Chondrocyte (in vitro differentiated cells): ENCODE measurements around the gene ATP2A1. TPM values are rescaled to one million over a fixed set of nuclear protein-coding genes. Genes with fewer than 3 reads are reported as not detected.
A peak's percentile ranks its signal among the peaks of the same experiment; 100 is the strongest.

ENCODE experiments used
- DNase-seq: peaks from one replicate; pipeline ENCODE4 v3.0.0; 2021; ENCODE audit warnings: mixed read lengths, low spot score
- H3K27ac Mint-ChIP-seq: one replicate; pipeline ENCODE4 v1.8.0; 2021; ENCODE audit warnings: mild to moderate bottlenecking, moderate library complexity, mixed read lengths; ENCODE audit not compliant: unreplicated experiment
- H3K27me3 Mint-ChIP-seq: 2 replicates; pipeline ENCODE4 v1.8.0; 2021; ENCODE audit warnings: low read depth, mixed read lengths
- H3K36me3 Mint-ChIP-seq: 2 replicates; pipeline ENCODE4 v1.8.0; 2021; ENCODE audit warnings: low read depth, mixed read lengths
- H3K4me1 Mint-ChIP-seq: 2 replicates; pipeline ENCODE4 v1.8.0; 2021; ENCODE audit warnings: low read depth, mild to moderate bottlenecking, mixed read lengths
- H3K4me3 Mint-ChIP-seq: one replicate; pipeline ENCODE4 v1.8.0; 2021; ENCODE audit warnings: mild to moderate bottlenecking, moderate library complexity, mixed read lengths; ENCODE audit not compliant: unreplicated experiment
- H3K9me3 Mint-ChIP-seq: 2 replicates; pipeline ENCODE4 v1.8.0; 2021; ENCODE audit warnings: low read depth, mixed read lengths
- CTCF ChIP-seq: fragments of 200-600 bp; sonication (generic); IDR thresholded peaks from 2 replicates; pipeline ENCODE4 v1.5.0; 2021; ENCODE audit warnings: antibody characterized with exemption, mild to moderate bottlenecking, moderate library complexity
- total RNA-seq: library from RNA; stranded (reverse); gene quantifications from 3 replicates; pipeline ENCODE4 v1.2.1, GENCODE V29; 2021

The ATP2A1 gene
- total RNA-seq, 1 donor from 2014 or later, result 0.42 TPM

GRCh38 chr16:28839899-28840298 lies 38.4 kb upstream of the ATP2A1 start:
- no peaks in the 10 kb centered on the region for H3K27me3 Mint-ChIP-seq
- no peaks in the 10 kb centered on the region for H3K9me3 Mint-ChIP-seq
- peak overlapping the region; percentile 71 for H3K27ac Mint-ChIP-seq
- DNase-seq, result no peak
- H3K4me3 Mint-ChIP-seq, result no peak overlapping the region
- H3K36me3 Mint-ChIP-seq, result peaks cover 23% of the 10 kb centered on the region
- peaks cover 5% of the 10 kb centered on the region for H3K4me1 Mint-ChIP-seq
- TF ChIP-seq CTCF, result no peak

- peak overlapping the region; percentile 29 for H3K27ac Mint-ChIP-seq
- no peaks in the 10 kb centered on the region for H3K9me3 Mint-ChIP-seq
- H3K27me3 Mint-ChIP-seq, result no peaks in the 10 kb centered on the region
- H3K4me3 Mint-ChIP-seq, result no peak overlapping the region
- no peak for DNase-seq
- H3K36me3 Mint-ChIP-seq, result peaks cover 16% of the 10 kb centered on the region
- peaks cover 26% of the 10 kb centered on the region for H3K4me1 Mint-ChIP-seq
- no peak for TF ChIP-seq CTCF
Observed at GRCh38 chr16:28842696-28843095, 35.6 kb upstream of the ATP2A1 start.

GRCh38 chr16:28843766-28844165 lies 34.5 kb upstream of the ATP2A1 start:
- Mint-ChIP-seq H3K9me3 (no peaks in the 10 kb centered on the region), H3K27ac (no peak overlapping the region), H3K4me3 (no peak overlapping the region), H3K27me3 (no peaks in the 10 kb centered on the region), H3K36me3 (peaks cover 8% of the 10 kb centered on the region), H3K4me1 (peaks cover 26% of the 10 kb centered on the region)
- no peak for DNase-seq
- no peak for TF ChIP-seq CTCF

- no peak for DNase-seq
- no peaks in the 10 kb centered on the region for H3K9me3 Mint-ChIP-seq
- H3K27ac Mint-ChIP-seq, result no peak overlapping the region
- peaks cover 26% of the 10 kb centered on the region for H3K4me1 Mint-ChIP-seq
- H3K36me3 Mint-ChIP-seq, result peaks cover 8% of the 10 kb centered on the region
- peak overlapping the region; percentile 91 for H3K4me3 Mint-ChIP-seq
- H3K27me3 Mint-ChIP-seq, result no peaks in the 10 kb centered on the region
- TF ChIP-seq CTCF, result no peak
Observed at GRCh38 chr16:28844226-28844885, 33.9 kb upstream of the ATP2A1 start.

- peaks cover 8% of the 10 kb centered on the region for H3K36me3 Mint-ChIP-seq
- no peaks in the 10 kb centered on the region for H3K9me3 Mint-ChIP-seq
- H3K27me3 Mint-ChIP-seq, result no peaks in the 10 kb centered on the region
- peaks cover 26% of the 10 kb centered on the region for H3K4me1 Mint-ChIP-seq
- H3K4me3 Mint-ChIP-seq, result peak overlapping the region; percentile 91
- TF ChIP-seq CTCF, result no peak
- DNase-seq, result no peak
- H3K27ac Mint-ChIP-seq, result peak overlapping the region; percentile 99
Observed at GRCh38 chr16:28845293-28845692, 33.0 kb upstream of the ATP2A1 start.
